Muscle layer of duodenum (tissue), 2 donors: ENCODE results near the gene TBCE.

ENCODE experiments used
- H3K27ac ChIP-seq: one replicate; pipeline ENCODE4 v1.7.0; 2013; ENCODE audit warnings: mild to moderate bottlenecking, low read length
- H3K27me3 ChIP-seq: one replicate; pipeline ENCODE4 v1.7.0; 2013; ENCODE audit warnings: low read depth, mild to moderate bottlenecking, control low read depth, low read length
- H3K36me3 ChIP-seq, 2 donors: one replicate each; pipeline ENCODE4 v1.7.0; 2013; ENCODE audit warnings: low read length in 2 of 2, control low read depth in 1 of 2, mild to moderate bottlenecking in 1 of 2; ENCODE audit not compliant: insufficient read depth in 2 of 2, control insufficient read depth in 1 of 2
- H3K4me1 ChIP-seq, 2 donors: one replicate each; pipeline ENCODE4 v1.7.0; 2013; ENCODE audit warnings: low read length in 2 of 2, mild to moderate bottlenecking in 2 of 2, control low read depth in 1 of 2, moderate library complexity in 1 of 2; ENCODE audit not compliant: insufficient read depth in 2 of 2, control insufficient read depth in 1 of 2
- H3K4me3 ChIP-seq, 2 donors: one replicate each; pipeline ENCODE4 v1.7.0; 2013; ENCODE audit warnings: low read length in 2 of 2, low read depth in 1 of 2, mild to moderate bottlenecking in 1 of 2
- H3K9me3 ChIP-seq, 2 donors: one replicate each; pipeline ENCODE4 v1.7.0; 2013; ENCODE audit warnings: low read length in 2 of 2, control low read depth in 1 of 2, mild to moderate bottlenecking in 1 of 2; ENCODE audit not compliant: control insufficient read depth in 1 of 2
- donor health status: healthy.

Gene TBCE

GRCh38 chr1:235429143-235429542, 61.9 kb downstream of the TBCE start:
- no peaks in the 10 kb centered on the region for H3K4me1 ChIP-seq
- no peaks in the 10 kb centered on the region for H3K9me3 ChIP-seq
- no peak overlapping the region for H3K4me3 ChIP-seq
- no peak overlapping the region for H3K27ac ChIP-seq
- peaks cover 0 to 15% of the 10 kb centered on the region in 2 donors for H3K36me3 ChIP-seq
- H3K27me3 ChIP-seq: no peaks in the 10 kb centered on the region

- no peaks in the 10 kb centered on the region for H3K4me1 ChIP-seq
- H3K36me3 ChIP-seq: peaks cover 8 to 19% of the 10 kb centered on the region in 2 donors
- H3K27me3 ChIP-seq: no peaks in the 10 kb centered on the region
- H3K27ac ChIP-seq: no peak overlapping the region
- H3K9me3 ChIP-seq: no peaks in the 10 kb centered on the region
- H3K4me3 ChIP-seq: no peak overlapping the region
Measured at GRCh38 chr1:235430991-235431390, 63.8 kb downstream of the TBCE start.

GRCh38 chr1:235434001-235434400, 66.8 kb downstream of the TBCE start:
- H3K27ac ChIP-seq: no peak overlapping the region
- no peaks in the 10 kb centered on the region for H3K27me3 ChIP-seq
- no peaks in the 10 kb centered on the region for H3K4me1 ChIP-seq
- H3K36me3 ChIP-seq: peaks cover 24 to 43% of the 10 kb centered on the region in 2 donors
- no peak overlapping the region for H3K4me3 ChIP-seq
- no peaks in the 10 kb centered on the region for H3K9me3 ChIP-seq

- Histone ChIP-seq H3K9me3 (no peaks in the 10 kb centered on the region), H3K36me3 (peaks cover 36 to 78% of the 10 kb centered on the region in 2 donors), H3K27me3 (no peaks in the 10 kb centered on the region), H3K4me3 (no peak overlapping the region), H3K27ac (no peak overlapping the region), H3K4me1 (no peaks in the 10 kb centered on the region)
Measured at GRCh38 chr1:235441159-235441685, 74.0 kb downstream of the TBCE start.

- H3K4me1 ChIP-seq: no peaks in the 10 kb centered on the region
- no peak overlapping the region for H3K27ac ChIP-seq
- H3K9me3 ChIP-seq: no peaks in the 10 kb centered on the region
- peaks cover 37 to 80% of the 10 kb centered on the region in 2 donors for H3K36me3 ChIP-seq
- H3K4me3 ChIP-seq: no peak overlapping the region
- no peaks in the 10 kb centered on the region for H3K27me3 ChIP-seq
Measured at GRCh38 chr1:235442788-235443429, 75.7 kb downstream of the TBCE start.

GRCh38 chr1:235448616-235449015, 81.4 kb downstream of the TBCE start:
- Histone ChIP-seq H3K36me3 (peaks cover 45 to 86% of the 10 kb centered on the region in 2 donors), H3K4me3 (no peak overlapping the region), H3K27me3 (no peaks in the 10 kb centered on the region), H3K27ac (no peak overlapping the region), H3K9me3 (no peaks in the 10 kb centered on the region), H3K4me1 (no peaks in the 10 kb centered on the region)

GRCh38 chr1:235450433-235450832, 83.2 kb downstream of the TBCE start:
- H3K9me3 ChIP-seq: no peaks in the 10 kb centered on the region
- peaks cover 45 to 72% of the 10 kb centered on the region in 2 donors for H3K36me3 ChIP-seq
- H3K27me3 ChIP-seq: no peaks in the 10 kb centered on the region
- no peaks in the 10 kb centered on the region for H3K4me1 ChIP-seq
- no peak overlapping the region for H3K27ac ChIP-seq
- no peak overlapping the region for H3K4me3 ChIP-seq

- no peaks in the 10 kb centered on the region for H3K27me3 ChIP-seq
- no peak overlapping the region for H3K27ac ChIP-seq
- H3K4me3 ChIP-seq: no peak overlapping the region
- peaks cover 48 to 68% of the 10 kb centered on the region in 2 donors for H3K36me3 ChIP-seq
- H3K9me3 ChIP-seq: no peaks in the 10 kb centered on the region
- no peaks in the 10 kb centered on the region for H3K4me1 ChIP-seq
Measured at GRCh38 chr1:235450886-235451483, 83.8 kb downstream of the TBCE start.

GRCh38 chr1:235454021-235454420, 86.8 kb downstream of the TBCE start:
- peaks cover 32 to 50% of the 10 kb centered on the region in 2 donors for H3K36me3 ChIP-seq
- H3K4me1 ChIP-seq: no peaks in the 10 kb centered on the region
- H3K9me3 ChIP-seq: no peaks in the 10 kb centered on the region
- H3K4me3 ChIP-seq: no peak overlapping the region
- no peak overlapping the region for H3K27ac ChIP-seq
- no peaks in the 10 kb centered on the region for H3K27me3 ChIP-seq

GRCh38 chr1:235455097-235455496, 87.9 kb downstream of the TBCE start:
- Histone ChIP-seq H3K4me3 (no peak overlapping the region), H3K36me3 (peaks cover 23 to 43% of the 10 kb centered on the region in 2 donors), H3K27ac (no peak overlapping the region), H3K9me3 (no peaks in the 10 kb centered on the region), H3K27me3 (no peaks in the 10 kb centered on the region), H3K4me1 (no peaks in the 10 kb centered on the region)

- H3K4me1 ChIP-seq: no peaks in the 10 kb centered on the region
- no peak overlapping the region for H3K27ac ChIP-seq
- H3K4me3 ChIP-seq: no peak overlapping the region
- H3K27me3 ChIP-seq: no peaks in the 10 kb centered on the region
- H3K9me3 ChIP-seq: no peaks in the 10 kb centered on the region
- peaks cover 16 to 36% of the 10 kb centered on the region in 2 donors for H3K36me3 ChIP-seq
Measured at GRCh38 chr1:235455823-235456222, 88.6 kb downstream of the TBCE start.
